NCI-H1092 (cell line): ENCODE results near the gene PROM1.

Experiments used
- DNase-seq: peaks from one replicate; lab custom pipeline; 2025; lab: John Stamatoyannopoulos, UW

The PROM1 gene

GRCh38 chr4:15944895-15945294 is 138.9 kb downstream of the PROM1 start:
- DNase-seq: no peak

- DNase-seq: no peak
Measured at GRCh38 chr4:15942283-15942682, 141.5 kb downstream of the PROM1 start.

GRCh38 chr4:15938640-15939039 is 145.2 kb downstream of the PROM1 start, which contains the start of gene FGFBP1:
Gene FGFBP1, minus strand, starts transcription at chr4:15938740. Its CDS starts 2,108 bp downstream, at chr4:15936632.
- DNase-seq: no peak

DNA sequence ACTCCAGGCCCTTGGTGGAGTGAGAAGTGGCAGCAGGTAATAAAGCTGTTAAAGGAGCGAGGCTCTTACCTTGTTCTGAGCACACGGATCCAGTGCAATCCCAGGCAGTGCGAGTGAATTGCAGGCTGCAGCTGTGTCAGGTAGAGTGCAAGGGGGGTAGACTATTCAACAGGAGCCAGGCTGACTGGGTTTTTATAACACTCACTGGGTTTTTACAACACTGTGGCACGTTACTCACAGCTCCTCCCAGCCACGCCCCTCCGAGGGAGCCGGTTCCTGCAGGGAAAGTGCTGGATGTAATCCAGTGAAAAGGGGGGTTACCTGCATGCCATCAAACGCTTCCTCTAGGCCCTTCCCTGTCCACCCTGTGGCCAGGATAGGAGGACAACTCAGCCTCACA is 145.6 kb downstream of the PROM1 start:
- no peak for DNase-seq

- DNase-seq: no peak
Measured at GRCh38 chr4:15936495-15936894, 147.3 kb downstream of the PROM1 start.

DNA sequence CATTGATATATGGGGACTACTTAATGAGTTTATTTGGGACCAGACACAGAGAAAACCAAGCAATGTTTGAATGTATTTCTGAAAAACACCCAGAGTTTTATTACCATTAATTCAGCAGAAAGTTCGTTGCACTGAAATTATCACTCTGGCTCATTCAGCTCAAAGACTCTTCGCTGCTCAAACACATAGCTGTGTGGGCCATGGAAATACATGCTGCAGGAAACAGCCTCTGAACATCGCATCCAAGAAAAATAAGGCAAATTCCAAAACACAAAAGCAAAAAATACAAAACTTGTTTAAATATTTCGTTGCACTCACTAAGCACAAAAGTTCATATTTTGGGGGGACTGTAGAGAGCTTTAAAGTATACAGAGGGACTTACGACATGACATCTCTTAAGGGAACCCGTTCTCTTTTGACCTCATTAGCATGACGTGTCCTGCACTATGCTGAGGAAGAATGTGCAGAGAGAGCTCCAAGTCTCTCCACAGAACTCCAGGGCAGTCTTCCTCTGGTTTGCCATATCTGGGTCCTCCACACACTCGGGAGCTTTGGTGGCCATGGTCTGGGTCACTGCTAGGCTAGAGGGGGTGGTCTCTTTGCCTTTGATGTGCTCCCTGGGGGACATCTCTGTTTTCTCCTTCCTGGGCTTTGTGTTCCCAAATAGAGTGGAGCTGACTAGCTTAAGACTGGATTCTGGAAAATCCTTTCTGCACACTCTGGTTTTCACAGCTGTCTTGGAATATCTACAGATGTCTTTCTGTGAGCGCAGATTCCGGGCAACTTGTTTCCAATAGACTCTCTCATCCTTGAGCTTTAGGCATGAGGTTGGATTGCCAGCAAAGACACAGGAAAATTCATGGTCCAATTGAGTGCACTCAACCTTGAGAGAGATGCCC is 148.1 kb downstream of the PROM1 start:
- no peak for DNase-seq

- no peak for DNase-seq
Measured at GRCh38 chr4:15934259-15934658, 149.6 kb downstream of the PROM1 start.

DNA sequence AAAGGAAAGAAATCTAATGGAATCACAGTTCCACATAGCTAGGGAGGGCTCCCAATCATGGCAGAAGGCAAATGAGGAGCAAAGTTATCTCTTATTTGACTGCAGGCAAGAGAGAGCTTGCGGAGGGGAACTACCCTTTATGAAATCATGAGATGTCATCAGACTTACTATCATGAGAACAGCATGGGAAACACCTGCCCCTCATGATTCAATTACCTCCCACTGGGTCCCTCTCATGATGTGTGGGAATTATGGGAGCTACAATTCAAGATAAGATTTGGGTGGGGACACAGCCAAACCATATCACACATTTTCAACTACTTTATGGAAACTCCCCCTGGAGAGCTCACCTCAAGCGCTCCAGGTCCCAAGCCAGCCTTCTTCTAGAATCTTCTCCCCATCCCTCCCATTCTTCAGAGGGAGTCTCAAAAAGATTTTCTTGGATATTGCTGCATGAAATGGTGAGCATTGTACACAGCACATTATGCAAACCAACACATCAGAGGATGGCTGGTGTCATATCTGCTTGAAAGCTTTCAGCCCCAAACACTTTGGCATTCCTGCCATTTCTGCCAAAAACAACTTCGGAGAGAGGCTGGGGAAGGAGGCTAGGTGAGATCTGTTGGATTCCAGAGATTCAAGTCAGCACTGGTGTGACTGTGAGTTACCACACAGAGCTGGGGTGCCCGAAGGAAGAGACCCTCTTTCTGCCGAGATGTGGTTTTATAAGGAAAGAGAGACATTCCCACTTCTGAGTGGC is 152.2 kb downstream of the PROM1 start:
- no peak for DNase-seq

- no peak for DNase-seq
Measured at GRCh38 chr4:15930314-15930713, 153.5 kb downstream of the PROM1 start.

- no peak for DNase-seq
Measured at GRCh38 chr4:15929540-15929939, 154.3 kb downstream of the PROM1 start.

DNA sequence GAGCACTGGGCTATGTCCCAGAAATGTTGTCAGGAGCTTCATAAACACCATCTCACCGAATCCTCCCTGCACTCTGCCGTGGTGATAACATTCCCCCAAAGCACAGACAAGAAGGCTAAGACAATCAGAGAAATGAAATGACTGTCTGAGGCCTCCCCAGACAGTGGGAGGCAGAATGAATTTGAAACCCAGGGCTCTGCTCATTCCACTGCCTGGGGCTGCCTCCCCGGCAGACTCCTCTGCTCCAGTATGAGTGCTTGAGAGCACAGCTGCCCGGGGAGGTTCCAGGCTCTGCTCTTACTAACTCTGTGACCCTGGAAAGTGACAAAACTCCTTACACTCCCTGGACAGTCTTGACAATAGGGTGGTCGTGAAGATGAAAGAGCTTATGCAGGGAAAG is 154.9 kb downstream of the PROM1 start:
- no peak for DNase-seq

GRCh38 chr4:15926486-15926885 is 157.3 kb downstream of the PROM1 start:
- DNase-seq: no peak

GRCh38 chr4:15925830-15926229 is 158.0 kb downstream of the PROM1 start:
- DNase-seq: no peak

DNA sequence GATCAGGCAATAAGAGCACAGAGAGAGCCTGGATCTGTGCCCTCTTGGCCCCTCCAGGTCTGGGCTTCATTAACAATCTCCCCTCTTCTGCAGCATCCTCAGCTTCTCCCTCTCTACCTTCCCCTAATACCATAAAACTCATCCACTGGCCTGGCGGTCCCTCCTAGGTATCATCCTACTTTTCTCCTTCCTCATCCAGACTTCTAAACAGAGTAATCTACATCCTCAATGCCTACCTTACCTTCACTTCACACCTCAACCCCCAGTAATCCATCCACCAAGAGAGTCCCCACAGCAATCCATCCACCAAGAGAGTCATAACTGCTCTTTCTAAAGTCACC is 162.3 kb downstream of the PROM1 start:
- no peak for DNase-seq

DNA sequence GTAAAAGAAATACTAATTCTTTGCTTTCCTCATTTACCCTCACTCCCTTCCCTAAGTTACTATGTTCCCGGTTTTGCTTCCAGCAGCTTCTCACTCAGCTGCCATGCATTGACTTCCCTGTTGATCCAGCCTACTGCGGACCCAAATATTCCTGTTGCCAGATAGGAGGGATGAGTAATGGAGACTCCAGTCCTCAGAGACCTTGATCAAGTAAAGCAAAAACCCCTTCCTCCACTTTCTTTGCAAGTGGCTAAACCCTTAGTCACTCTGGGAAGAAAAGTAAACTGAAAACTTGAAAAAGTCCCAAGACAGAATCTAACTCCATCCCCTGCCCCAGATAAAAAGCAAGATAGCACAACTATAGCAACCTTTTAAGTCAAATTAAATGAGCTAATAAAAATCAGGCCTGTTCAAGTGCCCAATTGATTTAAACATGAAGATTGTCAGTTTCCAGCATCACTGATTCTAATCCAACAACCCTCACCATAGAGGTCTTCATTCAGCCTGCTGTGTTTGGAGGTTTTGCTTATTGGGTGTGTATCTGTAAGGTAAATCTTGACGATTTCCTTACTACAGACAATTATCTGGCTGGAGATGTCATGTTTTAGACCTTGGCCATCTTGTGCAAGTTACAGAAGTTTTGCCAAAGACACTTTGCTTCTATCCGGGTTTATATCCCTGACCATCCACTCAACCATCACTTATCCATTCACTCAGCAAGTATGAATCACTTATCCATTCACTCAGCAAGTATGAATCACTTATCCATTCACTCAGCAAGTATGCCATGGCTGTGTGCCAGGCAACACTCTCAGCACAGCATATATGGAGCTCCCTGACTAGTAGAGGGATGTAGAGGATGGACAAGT is 162.9 kb downstream of the PROM1 start:
- no peak for DNase-seq

DNA sequence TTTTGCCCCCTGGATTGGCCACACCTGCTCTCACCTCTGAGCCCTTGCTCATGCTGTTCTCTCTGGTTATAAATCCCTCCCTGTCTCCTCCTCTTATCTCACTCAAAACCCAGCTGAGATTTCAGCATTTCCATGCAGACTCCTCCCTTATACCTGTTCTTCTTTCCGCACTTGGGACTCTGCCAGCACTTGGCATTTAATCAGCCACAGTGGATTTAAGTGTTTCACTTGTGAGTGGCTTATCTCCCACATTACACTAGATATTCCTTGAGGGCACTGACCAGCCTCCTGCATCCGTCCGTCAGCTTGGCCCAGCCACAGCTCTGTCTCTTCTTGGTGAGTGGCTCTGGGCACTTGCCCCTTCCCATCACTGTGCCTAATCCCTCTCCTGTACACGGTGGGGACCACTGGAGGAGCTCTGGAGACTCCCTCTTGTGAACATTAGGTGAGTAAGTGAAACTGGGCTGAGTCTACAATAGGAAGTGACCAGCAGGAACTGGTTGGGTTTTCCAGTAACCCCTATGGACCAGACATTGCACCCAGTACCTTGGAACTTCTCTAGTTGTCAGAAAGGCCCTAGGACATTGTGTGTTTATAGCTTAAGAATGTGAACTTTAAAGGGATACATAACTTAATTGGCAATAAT is 165.2 kb downstream of the PROM1 start:
- no peak for DNase-seq
